HCT116 (cell line): ENCODE data around the gene HMCN2. TPM values are rescaled to one million over a fixed set of nuclear protein-coding genes. Genes with fewer than 3 reads are reported as not detected.

ENCODE experiments used
- ATAC-seq: fragments of 200-7000 bp; cut with Tn5 transposase; 2 replicates; pipeline ENCODE4 v1.9.1; 2020; ENCODE audit warnings: mild to moderate bottlenecking, moderate library complexity
- BruUV-seq: library from RNA; stranded (reverse); fragments of 400-500 nt; replicated peaks from 2 replicates; lab custom pipeline; 2021; lab: Mats Ljungman, UMichigan
- CTCF ChIA-PET: fragments of 300-600 bp; sonication (Branson Sonifier 250); formaldehyde crosslinking; loops from one replicate; lab custom pipeline; 2021; ENCODE audit warnings: antibody characterized with exemption; lab: Charles Lee
- POLR2A ChIA-PET: fragments of 300-600, 350-600 bp; sonication (Branson Sonifier 250); formaldehyde crosslinking; loops from one replicate; lab custom pipeline; 2021; ENCODE audit warnings: antibody characterized with exemption; lab: Charles Lee
- RAD21 ChIA-PET, 2 experiments: fragments of 300-600 bp; sonication (Branson Sonifier 250); formaldehyde crosslinking; loops; one replicate each; lab custom pipeline; 2023; ENCODE audit warnings: low total read pairs in 2 of 2; ENCODE audit not compliant: uncharacterized antibody in 2 of 2, unreplicated experiment in 2 of 2, low non-redundant PET in 1 of 2; lab: Charles Lee
- DNase-seq: peaks from one replicate; pipeline ENCODE4 v3.0.0-alpha.2; 2010; ENCODE audit warnings: low read depth, low spot score
- H2AFZ ChIP-seq: fragments of 200-600 bp; shearing (Covaris generic), sonication (generic); 2 replicates; pipeline ENCODE4 v1.6.1; 2017; ENCODE audit warnings: low read depth, mixed run types, mixed read lengths, antibody characterized with exemption, low read length; ENCODE audit not compliant: poor library complexity, severe bottlenecking
- H3K27ac ChIP-seq: 2 replicates; pipeline ENCODE4 v1.5.1; 2012; ENCODE audit warnings: low read depth, low read length
- H3K27me3 ChIP-seq: fragments of 200-600 bp; sonication (generic); 2 replicates; pipeline ENCODE4 v1.6.1; 2016; ENCODE audit warnings: mixed run types, low read length, mixed read lengths; ENCODE audit not compliant: insufficient read depth
- H3K36me3 ChIP-seq, 2 experiments: fragments of 200-500 bp in 1 of 2; fragments of 200-600 bp in 1 of 2; sonication (Bioruptor generic) in 1 of 2; sonication (generic) in 1 of 2; 2 replicates each; pipeline versions ENCODE4 v1.5.1 to v1.6.1; 2014 to 2016; ENCODE audit warnings: low read length in 2 of 2, inconsistent platforms in 1 of 2, mixed read lengths in 1 of 2, mixed run types in 1 of 2; ENCODE audit not compliant: insufficient read depth in 2 of 2, control insufficient read depth in 1 of 2
- H3K4me1 ChIP-seq, 2 experiments: fragments of 200-600 bp in 1 of 2; sonication (generic) in 1 of 2; 2 replicates each; pipeline versions ENCODE4 v1.5.1 to v1.6.1; 2012 to 2017; ENCODE audit warnings: low read length in 2 of 2, inconsistent platforms in 1 of 2, mild to moderate bottlenecking in 1 of 2, mixed read lengths in 1 of 2, mixed run types in 1 of 2, moderate library complexity in 1 of 2; ENCODE audit not compliant: insufficient read depth in 2 of 2, control insufficient read depth in 1 of 2
- H3K4me2 ChIP-seq: fragments of 200-600 bp; sonication (generic); 2 replicates; pipeline ENCODE4 v1.6.1; 2017; ENCODE audit warnings: mixed run types, low read length, mixed read lengths
- H3K4me3 ChIP-seq, 2 experiments: fragments of 200-600 bp in 1 of 2; sonication (generic) in 1 of 2; replicated peaks in 1 of 2; 2 replicates each; pipeline ENCODE4 v1.5.1; 2011 to 2016; ENCODE audit warnings: low read length in 2 of 2, control low read depth in 1 of 2, low read depth in 1 of 2, mild to moderate bottlenecking in 1 of 2, mixed read lengths in 1 of 2, mixed run types in 1 of 2
- H3K79me2 ChIP-seq: fragments of 200-600 bp; sonication (generic); 2 replicates; pipeline ENCODE4 v1.6.1; 2017; ENCODE audit warnings: mild to moderate bottlenecking, mixed run types, low read length, moderate library complexity, mixed read lengths; ENCODE audit not compliant: insufficient read depth
- H3K9ac ChIP-seq: fragments of 200-600 bp; sonication (generic); 2 replicates; pipeline ENCODE4 v1.6.1; 2016; ENCODE audit warnings: low read length, mixed read lengths
- H3K9me2 ChIP-seq: fragments of 200-600 bp; sonication (generic), shearing (Covaris generic); 2 replicates; pipeline ENCODE4 v1.6.1; 2017; ENCODE audit warnings: mixed run types, mild to moderate bottlenecking, moderate library complexity; ENCODE audit not compliant: insufficient read depth
- H3K9me3 ChIP-seq, 2 experiments: fragments of 200-500 bp in 1 of 2; fragments of 200-600 bp in 1 of 2; sonication (Bioruptor generic) in 1 of 2; sonication (generic) in 1 of 2; 2 replicates each; pipeline ENCODE4 v1.6.1; 2014 to 2017; ENCODE audit warnings: low read length in 2 of 2, mixed read lengths in 2 of 2, inconsistent platforms in 1 of 2, low read depth in 1 of 2, mild to moderate bottlenecking in 1 of 2, mixed run types in 1 of 2, moderate library complexity in 1 of 2; ENCODE audit not compliant: control insufficient read depth in 1 of 2, insufficient read depth in 1 of 2
- H4K20me1 ChIP-seq: fragments of 200-600 bp; sonication (generic), shearing (Covaris generic); 2 replicates; pipeline ENCODE4 v1.6.1; 2017; ENCODE audit warnings: mixed run types, mild to moderate bottlenecking, moderate library complexity; ENCODE audit not compliant: insufficient read depth
- CBX3 ChIP-seq: IDR thresholded peaks from 2 replicates; pipeline ENCODE4 v1.6.1; 2012; ENCODE audit warnings: low read depth
- CEBPB ChIP-seq: IDR thresholded peaks from 2 replicates; pipeline ENCODE4 v1.6.1; 2012; ENCODE audit warnings: low read depth
- EGR1 ChIP-seq: IDR thresholded peaks from 2 replicates; pipeline ENCODE4 v1.6.1; 2012; ENCODE audit warnings: low read depth
- ELF1 ChIP-seq: IDR thresholded peaks from 2 replicates; pipeline ENCODE4 v1.6.1; 2012; ENCODE audit warnings: low read depth, borderline replicate concordance
- EZH2 ChIP-seq: fragments of 200-600 bp; sonication (generic); IDR thresholded peaks from 2 replicates; pipeline ENCODE4 v1.6.1; 2017; ENCODE audit warnings: antibody characterized with exemption, mixed run types
- EZH2phosphoT487 ChIP-seq: fragments of 200-600 bp; IDR thresholded peaks from 2 replicates; pipeline ENCODE4 v1.6.1; 2018; ENCODE audit warnings: antibody characterized with exemption, borderline replicate concordance
- FOSL1 ChIP-seq: IDR thresholded peaks from 2 replicates; pipeline ENCODE4 v1.6.1; 2012; ENCODE audit warnings: low read depth
- MAX ChIP-seq: IDR thresholded peaks from 2 replicates; pipeline ENCODE4 v1.6.1; 2012
- POLR2A ChIP-seq: IDR thresholded peaks from 2 replicates; pipeline ENCODE4 v1.7.0; 2011; ENCODE audit warnings: borderline replicate concordance; ENCODE audit not compliant: insufficient read depth, insufficient read length; ENCODE audit errors: extremely low read depth
- POLR2AphosphoS5 ChIP-seq: IDR thresholded peaks from 2 replicates; pipeline ENCODE4 v1.6.1; 2011; ENCODE audit warnings: mild to moderate bottlenecking, low read depth, low read length, moderate library complexity
- RAD21 ChIP-seq: IDR thresholded peaks from 2 replicates; pipeline ENCODE4 v1.6.1; 2012; ENCODE audit warnings: low read depth, mild to moderate bottlenecking
- REST ChIP-seq: IDR thresholded peaks from 2 replicates; pipeline ENCODE4 v1.6.1; 2012; ENCODE audit warnings: low read depth
- SP1 ChIP-seq: IDR thresholded peaks from 2 replicates; pipeline ENCODE4 v1.6.1; 2012; ENCODE audit warnings: low read depth
- YY1 ChIP-seq: IDR thresholded peaks from 2 replicates; pipeline ENCODE4 v1.6.1; 2011; ENCODE audit warnings: low read length, low read depth, moderate library complexity, mild to moderate bottlenecking; ENCODE audit not compliant: insufficient replicate concordance; ENCODE audit errors: extremely low read depth
- ZNF274 ChIP-seq: fragments of 200-500 bp; sonication (Bioruptor generic); IDR thresholded peaks from 2 replicates; pipeline ENCODE4 v1.6.1; 2014; ENCODE audit warnings: mild to moderate bottlenecking, low read depth, low read length, inconsistent platforms
- intact Hi-C: fragments of 100-400 bp; cut with micrococcal nuclease; formaldehyde crosslinking; loops from 2 replicates; pipeline ENCODE4 v1.10.0; 2022
- total RNA-seq: library from RNA; stranded (reverse); gene quantifications from one replicate; pipeline ENCODE4 v1.2.1, GENCODE V29; 2021; ENCODE audit not compliant: unreplicated experiment
- TF ChIP-seq, protein P1 (sequence below), 3 experiments: fragments of 200-600 bp in 1 of 3; sonication (generic) in 1 of 3; IDR thresholded peaks in 2 of 3; conservative IDR thresholded peaks in 1 of 3; 2 replicates each; pipeline ENCODE4 v1.5.1; 2012 to 2017; ENCODE audit warnings: low read depth in 2 of 3, low read length in 2 of 3, antibody characterized with exemption in 1 of 3, borderline replicate concordance in 1 of 3, control low read depth in 1 of 3, mild to moderate bottlenecking in 1 of 3, mixed read lengths in 1 of 3, mixed run types in 1 of 3, moderate library complexity in 1 of 3; ENCODE audit not compliant: insufficient read depth in 1 of 3

Gene HMCN2
- total RNA-seq, 1 experiment from 2014 or later: 0.22 TPM

DNA sequence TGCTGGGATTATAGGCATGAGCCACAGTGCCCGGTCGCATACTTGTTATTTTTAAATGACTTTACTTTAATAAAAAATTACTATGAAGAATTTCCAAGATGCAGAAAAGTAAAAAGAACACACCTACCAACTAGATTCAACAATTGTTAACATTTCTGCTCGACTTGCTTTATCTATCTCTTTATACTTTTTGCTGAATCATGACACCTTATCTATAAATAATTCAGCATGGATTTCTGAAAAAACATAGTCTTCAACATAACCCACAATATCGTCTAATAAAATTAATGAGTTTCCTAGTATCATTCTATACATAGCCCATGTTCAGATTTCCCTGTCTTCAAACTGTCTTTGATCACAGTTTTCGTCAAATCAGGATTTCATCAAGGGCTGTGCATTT, 25.9 kb downstream of the HMCN2 start:
- DNase-seq (no peak), ATAC-seq (no peak)
- no peaks in the 10 kb centered on the region for H3K9me2 ChIP-seq
- peaks cover 74% of the 10 kb centered on the region for H3K27me3 ChIP-seq
- no peaks in the 10 kb centered on the region for H3K79me2 ChIP-seq
- H3K9ac ChIP-seq: no peak overlapping the region
- H4K20me1 ChIP-seq: no peaks in the 10 kb centered on the region
- no peaks in the 10 kb centered on the region for H3K36me3 ChIP-seq
- intact Hi-C loops: no loop called here
- no peak for TF ChIP-seq CEBPB
- TF ChIP-seq SP1: no peak
- TF ChIP-seq FOSL1: no peak
- TF ChIP-seq YY1: no peak
- no peak for TF ChIP-seq CBX3
- TF ChIP-seq MAX: no peak
- TF ChIP-seq ELF1: no peak
- TF ChIP-seq EZH2: no peak
- no peak for TF ChIP-seq POLR2A
- TF ChIP-seq ZNF274: no peak
- TF ChIP-seq EGR1: no peak
- TF ChIP-seq REST: no peak
- no peak for TF ChIP-seq EZH2phosphoT487
- no peak for TF ChIP-seq POLR2AphosphoS5
- TF ChIP-seq, protein P1, sequence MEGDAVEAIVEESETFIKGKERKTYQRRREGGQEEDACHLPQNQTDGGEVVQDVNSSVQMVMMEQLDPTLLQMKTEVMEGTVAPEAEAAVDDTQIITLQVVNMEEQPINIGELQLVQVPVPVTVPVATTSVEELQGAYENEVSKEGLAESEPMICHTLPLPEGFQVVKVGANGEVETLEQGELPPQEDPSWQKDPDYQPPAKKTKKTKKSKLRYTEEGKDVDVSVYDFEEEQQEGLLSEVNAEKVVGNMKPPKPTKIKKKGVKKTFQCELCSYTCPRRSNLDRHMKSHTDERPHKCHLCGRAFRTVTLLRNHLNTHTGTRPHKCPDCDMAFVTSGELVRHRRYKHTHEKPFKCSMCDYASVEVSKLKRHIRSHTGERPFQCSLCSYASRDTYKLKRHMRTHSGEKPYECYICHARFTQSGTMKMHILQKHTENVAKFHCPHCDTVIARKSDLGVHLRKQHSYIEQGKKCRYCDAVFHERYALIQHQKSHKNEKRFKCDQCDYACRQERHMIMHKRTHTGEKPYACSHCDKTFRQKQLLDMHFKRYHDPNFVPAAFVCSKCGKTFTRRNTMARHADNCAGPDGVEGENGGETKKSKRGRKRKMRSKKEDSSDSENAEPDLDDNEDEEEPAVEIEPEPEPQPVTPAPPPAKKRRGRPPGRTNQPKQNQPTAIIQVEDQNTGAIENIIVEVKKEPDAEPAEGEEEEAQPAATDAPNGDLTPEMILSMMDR (IDR thresholded peaks at IDR 0.05 in 2 of 3, conservative IDR thresholded peaks at IDR 0.05 in 1 of 3; ENCODE audit: borderline replicate concordance in 1 of 3, insufficient read depth in 1 of 3, low read depth in 2 of 3, low read length in 2 of 3): no peak
- no peak for TF ChIP-seq RAD21
- TF ChIP-seq, all 23 proteins: peak for 0
- BruUV-seq: no TSS peak
- POLR2A ChIA-PET: no interaction called here
- H3K27ac ChIP-seq: no peak overlapping the region
- no peak overlapping the region for H3K4me2 ChIP-seq
- H3K9me3 ChIP-seq: no peaks in the 10 kb centered on the region
- CTCF ChIA-PET: no interaction called here
- RAD21 ChIA-PET: interaction anchor here in 1 of 2 experiments (0.9 kb wide), 1 partner anchor 36 kb away, joined by 3 read pairs; no protein-coding TSS in a partner anchor
- no peaks in the 10 kb centered on the region for H3K4me1 ChIP-seq
- H3K4me3 ChIP-seq: no peak overlapping the region
- H2AFZ ChIP-seq: no peak overlapping the region
